ENCODE results near the gene C1QL4.
A peak's percentile ranks its signal among the peaks of the same experiment; 100 is the strongest.
"Not testable (repeated sequence)": the region's sequence is repeated elsewhere in the genome, so short reads cannot be mapped to it uniquely, and the experiment has no call there.

The C1QL4 gene

DNA sequence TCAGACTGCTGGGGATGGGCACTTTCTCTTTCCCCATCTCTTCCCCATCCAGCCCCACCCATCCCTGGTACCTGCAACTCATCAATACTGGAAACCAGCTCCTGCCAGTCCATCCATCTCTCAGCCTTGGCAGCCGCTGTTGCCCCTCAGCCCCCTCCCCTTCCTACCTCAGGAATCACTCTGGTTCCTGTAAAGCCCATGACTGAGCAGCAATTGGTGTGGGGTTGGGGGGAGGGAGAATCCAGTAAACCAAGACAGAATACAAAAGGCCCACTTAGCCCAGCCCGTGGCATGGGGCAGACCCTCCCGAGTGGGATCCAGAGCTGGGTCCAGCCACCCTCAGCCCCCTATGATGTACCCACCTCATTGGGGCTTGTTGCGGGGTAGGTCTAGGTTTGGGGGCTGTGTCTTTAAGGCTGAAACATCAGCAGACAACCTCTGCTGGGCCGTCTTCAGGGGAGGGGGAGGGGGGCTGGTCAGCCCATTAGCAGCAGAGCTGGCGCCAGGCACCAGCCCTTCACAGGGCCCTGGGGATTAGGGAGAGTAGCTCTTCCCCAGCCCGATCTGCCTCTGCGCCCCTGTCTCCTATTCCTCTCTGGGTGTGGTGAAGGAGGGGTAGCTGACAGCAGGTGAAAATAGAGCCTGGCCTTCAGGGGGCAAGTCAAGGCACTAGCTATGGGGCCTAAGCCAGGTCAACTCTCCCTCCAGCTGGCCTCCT, 42.7 kb downstream of the C1QL4 start:
- no peak for TF ChIP-seq GATA1 (IDR thresholded peaks at IDR 0.05; ENCODE audit: low read depth, low read length)
- DNase-seq = no peak

DNA sequence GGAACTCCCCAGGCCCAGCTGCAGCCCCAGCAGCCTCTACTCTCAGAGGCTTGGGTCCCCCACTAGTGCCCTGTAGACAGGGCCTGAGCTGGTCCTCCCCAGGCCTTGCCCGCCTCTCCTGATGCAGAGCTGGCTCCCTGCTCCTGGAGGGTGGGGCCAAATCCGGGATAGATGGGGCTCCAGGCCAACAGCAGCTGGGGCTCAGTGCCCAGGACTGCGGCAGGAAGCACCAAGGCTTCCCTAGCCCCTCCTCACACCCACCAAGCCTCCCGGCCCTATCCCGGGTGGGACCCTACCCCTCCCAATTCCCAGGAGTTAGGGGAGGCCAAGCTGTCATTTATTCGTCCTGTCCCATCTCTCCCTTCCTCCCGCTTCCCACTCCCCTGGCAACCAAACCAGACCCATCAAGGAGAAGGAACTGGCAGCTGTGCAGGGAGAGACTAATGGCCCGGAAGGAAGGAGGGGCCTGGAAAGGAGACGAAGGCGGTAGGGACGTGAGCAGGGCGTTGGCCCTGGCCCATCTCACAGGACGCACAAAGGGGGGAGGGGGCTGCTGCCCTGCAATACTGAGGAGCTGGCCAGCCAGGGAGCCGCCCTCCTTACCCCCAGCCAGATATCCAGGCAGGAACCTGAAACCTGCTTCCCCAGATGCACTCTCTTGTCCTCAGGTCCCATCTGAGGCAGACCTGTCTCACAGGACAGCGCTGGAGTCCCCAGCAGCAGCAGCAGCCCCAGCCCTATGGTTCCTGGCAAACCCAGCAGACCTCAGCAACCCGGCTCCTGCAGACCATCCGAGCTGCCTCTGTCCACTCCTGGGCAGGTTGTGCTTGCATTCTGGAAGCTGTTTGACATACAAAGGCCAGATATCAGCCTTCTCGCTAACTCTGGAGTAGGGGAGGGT, 43.7 kb downstream of the C1QL4 start:
- no peak for DNase-seq
- TF ChIP-seq GATA1 (IDR thresholded peaks at IDR 0.05; ENCODE audit: low read depth, low read length) = no peak
- no peak for TF ChIP-seq POLR2A (IDR thresholded peaks at IDR 0.05; ENCODE audit: low read length)

DNA sequence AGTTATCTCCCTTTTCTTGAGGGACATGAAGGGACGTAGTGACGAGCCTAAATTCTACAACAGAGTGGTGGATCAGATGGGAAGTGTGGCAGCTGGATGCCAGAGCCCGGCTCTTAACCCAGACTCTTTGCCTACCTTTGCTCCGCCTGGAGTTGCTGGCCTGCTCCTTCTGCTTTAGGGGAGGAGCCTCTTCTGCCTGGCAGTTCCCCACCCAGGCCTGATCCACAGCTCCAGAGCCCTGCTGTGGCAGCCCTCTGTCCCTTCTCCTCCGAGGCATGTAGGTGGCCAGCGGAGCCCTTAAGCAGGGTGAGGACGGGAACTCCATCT, 44.3 kb downstream of the C1QL4 start:
- DNase-seq = no peak
- TF ChIP-seq GATA1 (IDR thresholded peaks at IDR 0.05; ENCODE audit: low read depth, low read length) = no peak
- no peak for TF ChIP-seq POLR2A (IDR thresholded peaks at IDR 0.05; ENCODE audit: low read length)

DNA sequence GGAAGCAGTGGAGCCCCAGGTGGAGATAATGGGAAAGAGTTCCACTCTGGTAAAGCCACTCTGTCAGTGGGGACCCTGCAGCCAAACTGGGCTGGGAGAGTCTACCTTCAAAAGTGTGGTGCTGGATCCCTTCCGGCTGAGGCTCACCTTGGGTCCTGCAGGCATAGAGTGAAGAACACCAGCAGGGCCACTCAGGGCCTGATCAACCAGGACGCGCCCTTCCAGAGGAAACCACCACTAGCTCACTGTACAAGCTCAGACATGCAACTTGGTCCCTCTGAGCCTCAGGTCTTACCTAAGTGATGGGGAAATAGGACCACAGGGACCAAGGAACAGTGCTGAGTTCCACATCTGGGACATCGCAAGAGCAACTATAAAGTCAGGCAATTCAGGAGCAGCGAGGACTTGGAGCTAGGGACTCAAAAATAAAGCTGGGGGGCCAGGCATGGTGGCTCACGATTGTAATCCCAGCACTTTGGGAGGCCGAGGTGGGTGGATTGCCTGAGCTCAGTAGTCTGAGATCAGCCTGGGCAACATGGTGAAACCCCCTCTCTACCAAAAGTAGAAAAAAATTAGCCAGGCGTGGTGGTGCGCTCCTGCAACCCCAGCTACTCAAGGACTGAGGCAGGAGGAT, 47.9 kb downstream of the C1QL4 start:
- TF ChIP-seq POLR2A (IDR thresholded peaks at IDR 0.05; ENCODE audit: low read length) = no peak
- TF ChIP-seq GATA1 (IDR thresholded peaks at IDR 0.05; ENCODE audit: low read depth, low read length) = no peak
- no peak for DNase-seq

DNA sequence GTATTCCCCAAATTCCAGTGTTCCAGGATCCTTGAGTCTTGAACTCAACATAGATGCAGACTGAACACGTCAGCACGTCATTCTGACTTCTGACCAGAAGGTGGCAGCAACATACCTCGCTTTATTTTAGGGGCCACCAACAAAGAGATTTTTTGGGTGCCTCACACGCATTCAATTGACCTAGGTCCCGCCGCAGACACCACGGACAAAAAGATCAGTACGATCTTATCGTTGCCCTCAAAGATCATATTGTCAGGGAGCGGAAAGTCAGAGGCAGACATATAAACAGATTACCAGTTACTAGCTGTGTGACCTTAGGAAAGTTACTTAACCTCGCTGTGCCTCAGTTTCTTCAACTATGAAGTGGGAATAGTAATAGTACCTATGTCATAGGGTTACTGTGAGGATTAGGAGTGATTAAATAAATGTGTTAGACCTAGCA, 48.6 kb downstream of the C1QL4 start:
- peak; percentile 68 to 84 for DNase-seq
- TF ChIP-seq GATA1 (IDR thresholded peaks at IDR 0.05; ENCODE audit: low read depth, low read length) (no peak), POLR2A (IDR thresholded peaks at IDR 0.05; ENCODE audit: low read length) (no peak)

DNA sequence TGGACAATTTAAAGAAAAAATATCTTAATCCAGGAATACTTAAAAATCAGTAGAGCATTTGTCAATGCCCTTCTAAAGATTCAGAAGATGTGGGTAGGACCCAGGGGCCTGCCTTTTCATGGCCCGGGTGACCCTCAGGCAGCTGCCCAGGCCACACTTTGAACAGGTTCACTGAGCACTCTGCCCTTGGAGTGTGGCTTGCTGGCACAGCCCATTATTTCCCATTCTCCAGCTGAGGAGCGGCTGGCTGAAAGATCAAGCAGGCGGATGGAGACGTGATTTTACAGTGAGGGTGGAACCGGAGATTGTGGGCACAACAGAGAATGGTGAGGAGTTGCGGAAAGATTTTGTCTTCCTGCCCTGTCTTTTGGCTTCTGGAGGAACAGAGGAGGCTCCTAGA, 49.1 kb downstream of the C1QL4 start:
- DNase-seq = no peak
- no peak for TF ChIP-seq POLR2A (IDR thresholded peaks at IDR 0.05; ENCODE audit: low read length)
- TF ChIP-seq GATA1 (IDR thresholded peaks at IDR 0.05; ENCODE audit: low read depth, low read length) = no peak

DNA sequence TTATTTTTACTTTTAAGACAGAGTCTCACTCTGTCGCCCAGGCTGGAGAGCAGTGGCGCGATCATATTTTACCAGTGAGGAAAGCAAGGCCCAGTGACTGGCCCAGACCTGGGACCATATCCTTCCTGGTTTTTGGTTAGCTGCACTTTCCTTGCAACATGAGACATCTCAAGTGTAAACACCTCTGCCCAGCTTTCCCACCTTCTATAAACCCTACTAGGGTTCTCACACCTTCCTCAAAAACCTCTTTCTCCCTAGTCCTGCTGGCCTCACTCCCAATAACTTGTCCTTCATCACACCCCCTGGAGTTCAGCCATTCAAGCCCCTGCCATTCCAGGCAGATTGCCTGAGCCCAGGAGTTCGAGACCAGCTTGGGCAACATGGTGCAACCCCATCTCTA, 52.3 kb downstream of the C1QL4 start:
- DNase-seq = no peak
- TF ChIP-seq POLR2A (IDR thresholded peaks at IDR 0.05; ENCODE audit: low read length) (no peak), GATA1 (IDR thresholded peaks at IDR 0.05; ENCODE audit: low read depth, low read length) (no peak)

DNA sequence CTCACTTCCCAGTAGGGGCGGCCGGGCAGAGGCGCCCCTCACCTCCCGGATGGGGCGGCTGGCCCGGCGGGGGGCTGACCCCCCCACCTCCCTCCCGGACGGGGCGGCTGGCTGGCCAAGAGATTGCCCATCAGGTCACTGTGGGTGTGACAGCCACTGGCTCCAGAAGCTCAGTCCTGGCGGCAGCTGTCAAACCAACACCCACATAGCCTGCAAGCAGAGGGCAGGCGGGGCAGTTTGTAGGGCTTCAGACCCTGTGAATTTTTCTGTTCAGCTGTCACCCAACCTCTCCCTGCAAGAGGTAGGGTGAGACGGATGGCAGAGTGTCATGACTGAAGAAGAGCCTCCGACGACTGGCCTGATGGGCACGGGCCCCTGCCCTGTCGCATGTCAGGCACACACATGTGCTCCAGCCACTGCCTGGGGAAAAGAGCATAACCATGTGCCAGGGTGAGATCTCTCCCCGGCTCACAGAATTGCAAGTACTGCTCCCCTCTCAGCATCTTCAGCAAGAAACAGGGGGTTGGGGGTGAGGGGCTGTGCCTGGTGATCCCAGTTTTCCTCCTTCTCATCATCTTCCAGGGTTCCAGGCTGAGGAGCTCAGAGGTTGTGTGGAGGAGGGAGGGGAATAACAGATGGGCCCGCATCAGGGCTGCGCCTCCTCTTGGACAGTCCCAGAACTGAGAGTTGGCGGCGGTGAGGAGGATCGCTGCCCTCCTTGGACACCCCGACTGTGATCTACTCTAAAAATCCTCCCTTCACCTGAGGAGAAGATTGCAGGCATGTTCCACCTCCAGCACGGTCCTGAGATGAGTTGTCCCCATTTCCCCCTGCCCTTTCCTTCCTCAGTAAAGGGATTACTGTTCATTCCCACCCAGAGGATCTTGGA, 53.2 kb downstream of the C1QL4 start:
- TF ChIP-seq GATA1 (IDR thresholded peaks at IDR 0.05; ENCODE audit: low read depth, low read length) = no peak
- no peak for TF ChIP-seq POLR2A (IDR thresholded peaks at IDR 0.05; ENCODE audit: low read length)
- no peak for DNase-seq

DNA sequence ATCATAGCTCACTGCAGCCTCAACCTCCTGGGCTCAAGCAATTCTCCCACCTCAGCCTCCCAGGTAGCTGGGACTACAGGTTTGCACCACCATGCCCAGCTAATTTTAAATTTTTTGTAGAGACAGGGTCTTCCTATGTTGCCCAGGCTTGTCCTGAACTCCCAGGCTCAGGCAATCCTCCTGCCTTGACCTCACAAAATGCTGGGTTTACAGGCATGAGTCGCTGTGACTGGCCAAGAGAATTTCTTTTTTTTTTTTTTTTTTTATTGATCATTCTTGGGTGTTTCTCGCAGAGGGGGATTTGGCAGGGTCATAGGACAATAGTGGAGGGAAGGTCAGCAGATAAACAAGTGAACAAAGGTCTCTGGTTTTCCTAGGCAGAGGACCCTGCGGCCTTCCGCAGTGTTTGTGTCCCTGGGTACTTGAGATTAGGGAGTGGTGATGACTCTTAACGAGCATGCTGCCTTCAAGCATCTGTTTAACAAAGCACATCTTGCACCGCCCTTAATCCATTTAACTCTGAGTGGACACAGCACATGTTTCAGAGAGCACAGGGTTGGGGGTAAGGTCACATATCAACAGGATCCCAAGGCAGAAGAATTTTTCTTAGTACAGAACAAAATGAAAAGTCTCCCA, 54.1 kb downstream of the C1QL4 start:
- not testable (repeated sequence) for DNase-seq

Data from erythroblast (primary cell).